HepG2 (cell line): ENCODE measurements around the gene MBTD1. TPM values are rescaled to one million over a fixed set of nuclear protein-coding genes. Genes with fewer than 3 reads are reported as not detected.

ENCODE experiments used
- CBX1 ChIP-seq: IDR thresholded peaks from one replicate; pipeline ENCODE4 v1.6.1; 2016; ENCODE audit warnings: antibody characterized with exemption, low read depth
- CHD2 ChIP-seq: IDR thresholded peaks from 2 replicates; pipeline ENCODE4 v1.6.1; 2011; ENCODE audit warnings: low read depth, low read length, improper control_type of control experiment
- GABPB1 ChIP-seq: IDR thresholded peaks from 2 replicates; pipeline ENCODE4 v1.6.1; 2016; ENCODE audit warnings: mild to moderate bottlenecking, missing genetic modification reagents, moderate library complexity, missing compliant biosample characterization
- GTF2F1 ChIP-seq: fragments of 150-350 bp; IDR thresholded peaks from 2 replicates; pipeline ENCODE4 v1.6.1; 2014; ENCODE audit warnings: low read length
- HNRNPL ChIP-seq: fragments of 200-400 bp; formaldehyde crosslinking; IDR thresholded peaks from 2 replicates; pipeline ENCODE4 v1.6.1; 2017; ENCODE audit warnings: mild to moderate bottlenecking, low read depth, low read length
- MED13 ChIP-seq: sonication (generic); formaldehyde crosslinking; IDR thresholded peaks from 2 replicates; pipeline ENCODE4 v1.5.0; 2020; ENCODE audit warnings: missing genetic modification reagents
- NFE2L2 ChIP-seq: fragments of 150-350 bp; IDR thresholded peaks from 2 replicates; pipeline ENCODE4 v1.6.1; 2014; ENCODE audit warnings: low read length
- NFIB ChIP-seq: sonication (generic); formaldehyde crosslinking; IDR thresholded peaks from 2 replicates; pipeline ENCODE4 v1.9.0; 2021; ENCODE audit warnings: missing genetic modification reagents, mild to moderate bottlenecking, borderline replicate concordance
- SPEN ChIP-seq: sonication (generic); formaldehyde crosslinking; IDR thresholded peaks from 2 replicates; pipeline ENCODE4 v1.5.1; 2020; ENCODE audit warnings: low read depth, mild to moderate bottlenecking, missing genetic modification reagents
- ZNF205 ChIP-seq: IDR thresholded peaks from 2 replicates; pipeline ENCODE4 v1.6.1; 2018; ENCODE audit warnings: missing biosample characterization, missing genetic modification reagents
- ZNF333 ChIP-seq: sonication (generic); formaldehyde crosslinking; IDR thresholded peaks from 2 replicates; pipeline ENCODE4 v1.4.0; 2020; ENCODE audit warnings: mild to moderate bottlenecking, missing genetic modification reagents, borderline replicate concordance
- ZNF446 ChIP-seq: sonication (generic); formaldehyde crosslinking; IDR thresholded peaks from 2 replicates; pipeline ENCODE4 v1.5.0; 2020; ENCODE audit warnings: mild to moderate bottlenecking, missing genetic modification reagents
- ZNF468 ChIP-seq: sonication (generic); formaldehyde crosslinking; IDR thresholded peaks from 2 replicates; pipeline ENCODE4 v1.8.0; 2022; ENCODE audit warnings: mild to moderate bottlenecking, moderate library complexity, missing genetic modification reagents
- ZNF556 ChIP-seq: sonication (generic); formaldehyde crosslinking; IDR thresholded peaks from 2 replicates; pipeline ENCODE4 v1.4.0; 2020; ENCODE audit warnings: mild to moderate bottlenecking, missing genetic modification reagents, borderline replicate concordance
- ZNF652 ChIP-seq: IDR thresholded peaks from 2 replicates; pipeline ENCODE4 v1.6.1; 2016; ENCODE audit warnings: low read depth, borderline replicate concordance
- ZSCAN25 ChIP-seq: sonication (generic); formaldehyde crosslinking; IDR thresholded peaks from 2 replicates; pipeline ENCODE4 v1.8.0; 2022; ENCODE audit warnings: mild to moderate bottlenecking, missing genetic modification reagents
- polyA plus RNA-seq, 8 experiments: library from polyadenylated mRNA; depleted of rRNA in 3 of 8; stranded (reverse) in 7 of 8; unstranded in 1 of 8; fragments of >200 nt; fragmentation: Illumina TruSeq in 4 of 8; extraction: Trizol in 4 of 8; gene quantifications; 2 replicates each; pipeline versions ENCODE4 v1.2.1 to v1.2.3, GENCODE V29; 2011 to 2016; ENCODE audit warnings: low read depth in 4 of 8, missing spikeins in 1 of 8, mixed read lengths in 1 of 8; ENCODE audit not compliant: insufficient read depth in 1 of 8
- total RNA-seq, 5 experiments: library from RNA; depleted of rRNA; stranded (reverse); fragments of >200 nt; fragmentation: Illumina TruSeq; extraction: Trizol; gene quantifications; 2 replicates each; pipeline ENCODE4 v1.2.3, GENCODE V29; 2016; ENCODE audit warnings: low read depth in 1 of 5
- TF ChIP-seq, protein P1 (sequence below): sonication (generic); formaldehyde crosslinking; IDR thresholded peaks from 2 replicates; pipeline ENCODE4 v1.8.0; 2022; ENCODE audit warnings: mild to moderate bottlenecking, missing genetic modification reagents; ENCODE audit not compliant: insufficient replicate concordance
- TF ChIP-seq, protein P2 (sequence below): sonication (generic); formaldehyde crosslinking; IDR thresholded peaks from 2 replicates; pipeline ENCODE4 v1.8.0; 2022; ENCODE audit warnings: mild to moderate bottlenecking, missing genetic modification reagents, moderate library complexity
- TF ChIP-seq, protein P3 (sequence below): sonication (generic); formaldehyde crosslinking; IDR thresholded peaks from 2 replicates; pipeline ENCODE4 v1.5.1; 2020; ENCODE audit warnings: mild to moderate bottlenecking, missing genetic modification reagents, moderate library complexity
- TF ChIP-seq, protein P4 (sequence below): sonication (generic); formaldehyde crosslinking; IDR thresholded peaks from 2 replicates; pipeline ENCODE4 v1.4.0; 2020; ENCODE audit warnings: missing genetic modification reagents, borderline replicate concordance

MBTD1 gene
- total and polyA plus RNA-seq, 2 of the 13 experiments (the other 11 are each of a cell fraction or from before 2014, with no cell fraction given) = 20.9 TPM

DNA sequence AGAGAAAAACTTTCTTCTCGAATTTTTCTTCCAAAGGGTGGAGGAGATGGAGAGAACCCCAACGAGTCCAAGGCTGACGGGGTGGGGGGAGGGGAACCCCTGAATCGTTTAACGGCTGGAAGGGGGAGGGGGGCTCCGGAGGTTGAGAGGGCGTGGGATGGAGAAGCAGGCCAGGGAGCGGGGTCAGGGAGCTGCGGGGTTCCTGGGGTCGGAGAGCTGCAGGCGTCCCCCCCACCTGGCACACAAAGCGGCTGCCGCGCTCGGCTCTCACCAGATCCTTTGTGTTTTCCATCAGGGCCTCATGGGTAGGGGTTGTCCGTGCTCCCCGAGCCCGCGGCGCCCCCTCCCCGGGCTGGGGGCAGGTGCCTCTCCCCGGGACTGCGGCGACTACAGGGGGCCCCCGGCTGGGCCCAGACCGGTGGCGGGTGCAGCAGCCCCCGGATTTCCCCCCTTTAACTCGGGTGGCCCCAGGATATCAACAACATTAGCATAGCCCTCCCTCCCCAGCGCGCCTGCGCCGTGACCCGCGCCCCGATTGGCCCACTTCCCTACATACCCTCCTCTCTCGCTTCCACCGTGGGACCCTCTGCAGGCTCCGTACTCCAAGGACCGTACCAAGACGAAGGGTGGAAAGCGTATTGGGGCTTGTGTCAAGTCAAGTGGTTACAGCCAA, at the start of gene MBTD1 (continued):
- TF ChIP-seq, protein P1, sequence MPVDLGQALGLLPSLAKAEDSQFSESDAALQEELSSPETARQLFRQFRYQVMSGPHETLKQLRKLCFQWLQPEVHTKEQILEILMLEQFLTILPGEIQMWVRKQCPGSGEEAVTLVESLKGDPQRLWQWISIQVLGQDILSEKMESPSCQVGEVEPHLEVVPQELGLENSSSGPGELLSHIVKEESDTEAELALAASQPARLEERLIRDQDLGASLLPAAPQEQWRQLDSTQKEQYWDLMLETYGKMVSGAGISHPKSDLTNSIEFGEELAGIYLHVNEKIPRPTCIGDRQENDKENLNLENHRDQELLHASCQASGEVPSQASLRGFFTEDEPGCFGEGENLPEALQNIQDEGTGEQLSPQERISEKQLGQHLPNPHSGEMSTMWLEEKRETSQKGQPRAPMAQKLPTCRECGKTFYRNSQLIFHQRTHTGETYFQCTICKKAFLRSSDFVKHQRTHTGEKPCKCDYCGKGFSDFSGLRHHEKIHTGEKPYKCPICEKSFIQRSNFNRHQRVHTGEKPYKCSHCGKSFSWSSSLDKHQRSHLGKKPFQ = no peak
- TF ChIP-seq GABPB1 (no peak), NFIB (CRISPR knock-in tag) (no peak), NFE2L2 (no peak), ZNF652 (no peak), CHD2 (no peak), GTF2F1 (no peak), CBX1 (no peak), ZNF333 (CRISPR knock-in tag) (0 out of 2 replicates have a peak, but pooled peaks have one; percentile 28), ZNF205 (CRISPR knock-in tag) (no peak), HNRNPL (no peak), ZNF468 (CRISPR knock-in tag) (no peak), MED13 (0 out of 2 replicates have a peak, but pooled peaks have one; percentile 18), ZNF446 (CRISPR knock-in tag) (no peak), ZNF556 (CRISPR knock-in tag) (peak; percentile 11; the same call in 1 of the 2 replicates), SPEN (CRISPR knock-in tag) (peak; percentile 84; the same call in 1 of the 2 replicates), ZSCAN25 (CRISPR knock-in tag) (no peak)
- TF ChIP-seq, protein P2, sequence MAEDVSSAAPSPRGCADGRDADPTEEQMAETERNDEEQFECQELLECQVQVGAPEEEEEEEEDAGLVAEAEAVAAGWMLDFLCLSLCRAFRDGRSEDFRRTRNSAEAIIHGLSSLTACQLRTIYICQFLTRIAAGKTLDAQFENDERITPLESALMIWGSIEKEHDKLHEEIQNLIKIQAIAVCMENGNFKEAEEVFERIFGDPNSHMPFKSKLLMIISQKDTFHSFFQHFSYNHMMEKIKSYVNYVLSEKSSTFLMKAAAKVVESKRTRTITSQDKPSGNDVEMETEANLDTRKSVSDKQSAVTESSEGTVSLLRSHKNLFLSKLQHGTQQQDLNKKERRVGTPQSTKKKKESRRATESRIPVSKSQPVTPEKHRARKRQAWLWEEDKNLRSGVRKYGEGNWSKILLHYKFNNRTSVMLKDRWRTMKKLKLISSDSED (CRISPR knock-in tag) = no peak
- TF ChIP-seq, protein P3, sequence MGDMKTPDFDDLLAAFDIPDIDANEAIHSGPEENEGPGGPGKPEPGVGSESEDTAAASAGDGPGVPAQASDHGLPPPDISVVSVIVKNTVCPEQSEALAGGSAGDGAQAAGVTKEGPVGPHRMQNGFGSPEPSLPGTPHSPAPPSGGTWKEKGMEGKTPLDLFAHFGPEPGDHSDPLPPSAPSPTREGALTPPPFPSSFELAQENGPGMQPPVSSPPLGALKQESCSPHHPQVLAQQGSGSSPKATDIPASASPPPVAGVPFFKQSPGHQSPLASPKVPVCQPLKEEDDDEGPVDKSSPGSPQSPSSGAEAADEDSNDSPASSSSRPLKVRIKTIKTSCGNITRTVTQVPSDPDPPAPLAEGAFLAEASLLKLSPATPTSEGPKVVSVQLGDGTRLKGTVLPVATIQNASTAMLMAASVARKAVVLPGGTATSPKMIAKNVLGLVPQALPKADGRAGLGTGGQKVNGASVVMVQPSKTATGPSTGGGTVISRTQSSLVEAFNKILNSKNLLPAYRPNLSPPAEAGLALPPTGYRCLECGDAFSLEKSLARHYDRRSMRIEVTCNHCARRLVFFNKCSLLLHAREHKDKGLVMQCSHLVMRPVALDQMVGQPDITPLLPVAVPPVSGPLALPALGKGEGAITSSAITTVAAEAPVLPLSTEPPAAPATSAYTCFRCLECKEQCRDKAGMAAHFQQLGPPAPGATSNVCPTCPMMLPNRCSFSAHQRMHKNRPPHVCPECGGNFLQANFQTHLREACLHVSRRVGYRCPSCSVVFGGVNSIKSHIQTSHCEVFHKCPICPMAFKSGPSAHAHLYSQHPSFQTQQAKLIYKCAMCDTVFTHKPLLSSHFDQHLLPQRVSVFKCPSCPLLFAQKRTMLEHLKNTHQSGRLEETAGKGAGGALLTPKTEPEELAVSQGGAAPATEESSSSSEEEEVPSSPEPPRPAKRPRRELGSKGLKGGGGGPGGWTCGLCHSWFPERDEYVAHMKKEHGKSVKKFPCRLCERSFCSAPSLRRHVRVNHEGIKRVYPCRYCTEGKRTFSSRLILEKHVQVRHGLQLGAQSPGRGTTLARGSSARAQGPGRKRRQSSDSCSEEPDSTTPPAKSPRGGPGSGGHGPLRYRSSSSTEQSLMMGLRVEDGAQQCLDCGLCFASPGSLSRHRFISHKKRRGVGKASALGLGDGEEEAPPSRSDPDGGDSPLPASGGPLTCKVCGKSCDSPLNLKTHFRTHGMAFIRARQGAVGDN (CRISPR knock-in tag) = no peak
- TF ChIP-seq, protein P4, sequence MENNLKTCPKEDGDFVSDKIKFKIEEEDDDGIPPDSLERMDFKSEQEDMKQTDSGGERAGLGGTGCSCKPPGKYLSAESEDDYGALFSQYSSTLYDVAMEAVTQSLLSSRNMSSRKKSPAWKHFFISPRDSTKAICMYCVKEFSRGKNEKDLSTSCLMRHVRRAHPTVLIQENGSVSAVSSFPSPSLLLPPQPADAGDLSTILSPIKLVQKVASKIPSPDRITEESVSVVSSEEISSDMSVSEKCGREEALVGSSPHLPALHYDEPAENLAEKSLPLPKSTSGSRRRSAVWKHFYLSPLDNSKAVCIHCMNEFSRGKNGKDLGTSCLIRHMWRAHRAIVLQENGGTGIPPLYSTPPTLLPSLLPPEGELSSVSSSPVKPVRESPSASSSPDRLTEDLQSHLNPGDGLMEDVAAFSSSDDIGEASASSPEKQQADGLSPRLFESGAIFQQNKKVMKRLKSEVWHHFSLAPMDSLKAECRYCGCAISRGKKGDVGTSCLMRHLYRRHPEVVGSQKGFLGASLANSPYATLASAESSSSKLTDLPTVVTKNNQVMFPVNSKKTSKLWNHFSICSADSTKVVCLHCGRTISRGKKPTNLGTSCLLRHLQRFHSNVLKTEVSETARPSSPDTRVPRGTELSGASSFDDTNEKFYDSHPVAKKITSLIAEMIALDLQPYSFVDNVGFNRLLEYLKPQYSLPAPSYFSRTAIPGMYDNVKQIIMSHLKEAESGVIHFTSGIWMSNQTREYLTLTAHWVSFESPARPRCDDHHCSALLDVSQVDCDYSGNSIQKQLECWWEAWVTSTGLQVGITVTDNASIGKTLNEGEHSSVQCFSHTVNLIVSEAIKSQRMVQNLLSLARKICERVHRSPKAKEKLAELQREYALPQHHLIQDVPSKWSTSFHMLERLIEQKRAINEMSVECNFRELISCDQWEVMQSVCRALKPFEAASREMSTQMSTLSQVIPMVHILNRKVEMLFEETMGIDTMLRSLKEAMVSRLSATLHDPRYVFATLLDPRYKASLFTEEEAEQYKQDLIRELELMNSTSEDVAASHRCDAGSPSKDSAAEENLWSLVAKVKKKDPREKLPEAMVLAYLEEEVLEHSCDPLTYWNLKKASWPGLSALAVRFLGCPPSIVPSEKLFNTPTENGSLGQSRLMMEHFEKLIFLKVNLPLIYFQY (CRISPR knock-in tag) = no peak; the same call in 1 of the 2 replicates
